Measurements from ENCODE around the gene MRC1.

DNA sequence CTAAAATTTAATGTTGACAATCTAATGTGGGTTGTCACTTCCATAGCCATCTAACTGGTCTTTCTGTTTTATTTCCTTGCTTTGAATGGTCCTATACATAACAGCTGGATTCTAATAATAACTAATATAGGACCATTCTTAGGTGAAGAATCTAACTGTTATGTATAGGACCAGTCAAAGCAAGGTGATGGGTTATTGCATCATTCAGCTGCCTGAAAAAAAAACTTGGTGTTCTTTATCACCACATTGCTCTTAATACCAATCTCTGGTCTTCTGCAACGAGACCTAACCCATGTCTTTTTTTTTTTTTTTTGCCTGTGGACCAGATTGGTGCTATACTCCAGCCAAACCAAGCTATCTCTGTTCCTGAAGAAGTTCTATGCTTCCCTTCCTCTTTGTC, 96.9 kb downstream of the MRC1 start:
- TF ChIP-seq, protein P1, sequence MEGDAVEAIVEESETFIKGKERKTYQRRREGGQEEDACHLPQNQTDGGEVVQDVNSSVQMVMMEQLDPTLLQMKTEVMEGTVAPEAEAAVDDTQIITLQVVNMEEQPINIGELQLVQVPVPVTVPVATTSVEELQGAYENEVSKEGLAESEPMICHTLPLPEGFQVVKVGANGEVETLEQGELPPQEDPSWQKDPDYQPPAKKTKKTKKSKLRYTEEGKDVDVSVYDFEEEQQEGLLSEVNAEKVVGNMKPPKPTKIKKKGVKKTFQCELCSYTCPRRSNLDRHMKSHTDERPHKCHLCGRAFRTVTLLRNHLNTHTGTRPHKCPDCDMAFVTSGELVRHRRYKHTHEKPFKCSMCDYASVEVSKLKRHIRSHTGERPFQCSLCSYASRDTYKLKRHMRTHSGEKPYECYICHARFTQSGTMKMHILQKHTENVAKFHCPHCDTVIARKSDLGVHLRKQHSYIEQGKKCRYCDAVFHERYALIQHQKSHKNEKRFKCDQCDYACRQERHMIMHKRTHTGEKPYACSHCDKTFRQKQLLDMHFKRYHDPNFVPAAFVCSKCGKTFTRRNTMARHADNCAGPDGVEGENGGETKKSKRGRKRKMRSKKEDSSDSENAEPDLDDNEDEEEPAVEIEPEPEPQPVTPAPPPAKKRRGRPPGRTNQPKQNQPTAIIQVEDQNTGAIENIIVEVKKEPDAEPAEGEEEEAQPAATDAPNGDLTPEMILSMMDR (IDR thresholded peaks at IDR 0.05), result no peak
- TF ChIP-seq EP300 (IDR thresholded peaks at IDR 0.05) (no peak), POLR2A (IDR thresholded peaks at IDR 0.05) (no peak)
